ENCODE results near the gene LYPLAL1. TPM values are rescaled to one million over a fixed set of nuclear protein-coding genes. Genes with fewer than 3 reads are reported as not detected.

LYPLAL1 gene
- total and polyA plus RNA-seq, 2 of the 8 experiments (the other 6 are each of a cell fraction or from before 2014, with no cell fraction given) = 6.3 to 23.8 TPM

GRCh38 chr1:219223496-219223895, 49.8 kb downstream of the LYPLAL1 start:
- no peak overlapping the region for H2BK20ac ChIP-seq (ENCODE audit: low read length)
- no peaks in the 10 kb centered on the region for H4K20me1 ChIP-seq (replicated peaks in 1 of 2; ENCODE audit: control insufficient read depth in 1 of 2, insufficient read depth in 2 of 2, low read length in 2 of 2)
- no peaks in the 10 kb centered on the region for H3K23me2 ChIP-seq (ENCODE audit: low read depth, low read length)
- no peak overlapping the region for H2AFZ ChIP-seq (ENCODE audit: low read length)
- no peak overlapping the region for H3K14ac ChIP-seq (ENCODE audit: insufficient read length)
- H2BK5ac ChIP-seq (ENCODE audit: low read depth, low read length) = no peak overlapping the region
- DNase-seq (ENCODE audit: low read depth in 1 of 2, low spot score in 2 of 2) = no peak
- H3K79me2 ChIP-seq (ENCODE audit: control insufficient read depth in 1 of 2, insufficient read depth in 2 of 2, low read length in 2 of 2) = no peaks in the 10 kb centered on the region
- no peak overlapping the region for H3K4ac ChIP-seq (replicated peaks; ENCODE audit: insufficient read length, low read depth, low read length)
- POLR2A ChIA-PET (ENCODE audit: partially characterized antibody) = no interaction called here
- H3K27ac ChIP-seq (ENCODE audit: low read depth, low read length) = no peak overlapping the region
- H3K27me3 ChIP-seq (replicated peaks in 1 of 4; ENCODE audit: control insufficient read depth in 3 of 4, extremely low read depth in 1 of 4, insufficient read depth in 3 of 4, low read length in 3 of 4) = no peaks in the 10 kb centered on the region
- H2AK5ac ChIP-seq (ENCODE audit: low read depth, low read length) = no peak overlapping the region
- no peak overlapping the region for H3K18ac ChIP-seq (ENCODE audit: extremely low read depth, low read length)
- no peak overlapping the region for H3K56ac ChIP-seq (replicated peaks; ENCODE audit: insufficient read length, low read depth, low read length)
- FAIRE-seq = no peak
- no peak overlapping the region for H2BK12ac ChIP-seq (ENCODE audit: low read depth, low read length)
- H3K9me3 ChIP-seq (ENCODE audit: insufficient read depth in 2 of 2, low read depth in 1 of 2, low read length in 1 of 2) = no peaks in the 10 kb centered on the region
- no peak overlapping the region for H3K4me2 ChIP-seq (ENCODE audit: insufficient read depth in 1 of 2, low read depth in 2 of 2, low read length in 2 of 2)
- no peak overlapping the region for H4K5ac ChIP-seq (ENCODE audit: insufficient read length, low read depth, low read length)
- no peak overlapping the region for H3K23ac ChIP-seq (ENCODE audit: insufficient read length)
- CTCF ChIA-PET (ENCODE audit: partially characterized antibody) = interaction anchor here (1.4 kb wide), 1 partner anchor 20 kb away, joined by 4 read pairs; no protein-coding TSS in a partner anchor
- H2BK120ac ChIP-seq (replicated peaks; ENCODE audit: low read depth, low read length) = no peak overlapping the region
- no peak overlapping the region for H4K91ac ChIP-seq (replicated peaks; ENCODE audit: insufficient read length, low read length)
- H4K8ac ChIP-seq (ENCODE audit: extremely low read depth, insufficient read depth, low read length) = no peak overlapping the region
- H3K79me1 ChIP-seq (ENCODE audit: low read depth, low read length) = no peaks in the 10 kb centered on the region
- H3K4me1 ChIP-seq (replicated peaks in 1 of 4; ENCODE audit: control insufficient read depth in 3 of 4, insufficient read depth in 4 of 4, low read length in 3 of 4) = no peaks in the 10 kb centered on the region
- no peak overlapping the region for H3K9ac ChIP-seq (replicated peaks in 1 of 4; ENCODE audit: extremely low read depth in 1 of 4, low read depth in 3 of 4, low read length in 3 of 4)
- H3K36me3 ChIP-seq (ENCODE audit: control insufficient read depth in 2 of 4, insufficient read depth in 4 of 4, low read length in 3 of 4) = no peaks in the 10 kb centered on the region; a peak in 1 of 8 replicates
- H3K4me3 ChIP-seq (ENCODE audit: extremely low read depth in 1 of 4, insufficient read depth in 2 of 4, low read depth in 3 of 4, low read length in 4 of 4) = no peak overlapping the region
- H2BK15ac ChIP-seq (ENCODE audit: low read length) = no peak overlapping the region
- TF ChIP-seq SIN3A (conservative IDR thresholded peaks at IDR 0.05 in 1 of 2, IDR thresholded peaks at IDR 0.05 in 1 of 2; ENCODE audit: low read depth in 1 of 2, low read length in 2 of 2) (no peak), NRF1 (IDR thresholded peaks at IDR 0.05; ENCODE audit: low read depth, low read length) (no peak), POLR2AphosphoS5 (IDR thresholded peaks at IDR 0.05; ENCODE audit: low read depth, low read length) (no peak), RNF2 (IDR thresholded peaks at IDR 0.05; ENCODE audit: borderline replicate concordance, low read depth, low read length, missing control alignments, poor library complexity, severe bottlenecking) (no peak), SIRT6 (IDR thresholded peaks at IDR 0.05; ENCODE audit: low read length) (no peak), EGR1 (IDR thresholded peaks at IDR 0.05; ENCODE audit: borderline replicate concordance, low read depth, low read length) (no peak), RXRA (IDR thresholded peaks at IDR 0.05; ENCODE audit: insufficient read depth, low read depth, low read length) (no peak), RBBP5 (IDR thresholded peaks at IDR 0.05; ENCODE audit: borderline replicate concordance, low read depth, low read length) (no peak), CHD1 (IDR thresholded peaks at IDR 0.05; ENCODE audit: low read depth, low read length) (no peak), TBP (IDR thresholded peaks at IDR 0.05; ENCODE audit: low read depth, low read length) (no peak), BCL11A (IDR thresholded peaks at IDR 0.05; ENCODE audit: low read depth in 2 of 2, low read length in 2 of 2) (no peak), CHD2 (IDR thresholded peaks at IDR 0.05; ENCODE audit: low read length) (no peak), PHF8 (conservative IDR thresholded peaks at IDR 0.05; ENCODE audit: low read depth, low read length) (no peak)
- TF ChIP-seq, protein P1, sequence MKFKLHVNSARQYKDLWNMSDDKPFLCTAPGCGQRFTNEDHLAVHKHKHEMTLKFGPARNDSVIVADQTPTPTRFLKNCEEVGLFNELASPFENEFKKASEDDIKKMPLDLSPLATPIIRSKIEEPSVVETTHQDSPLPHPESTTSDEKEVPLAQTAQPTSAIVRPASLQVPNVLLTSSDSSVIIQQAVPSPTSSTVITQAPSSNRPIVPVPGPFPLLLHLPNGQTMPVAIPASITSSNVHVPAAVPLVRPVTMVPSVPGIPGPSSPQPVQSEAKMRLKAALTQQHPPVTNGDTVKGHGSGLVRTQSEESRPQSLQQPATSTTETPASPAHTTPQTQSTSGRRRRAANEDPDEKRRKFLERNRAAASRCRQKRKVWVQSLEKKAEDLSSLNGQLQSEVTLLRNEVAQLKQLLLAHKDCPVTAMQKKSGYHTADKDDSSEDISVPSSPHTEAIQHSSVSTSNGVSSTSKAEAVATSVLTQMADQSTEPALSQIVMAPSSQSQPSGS (IDR thresholded peaks at IDR 0.05; ENCODE audit: low read length) = no peak

Measured in H1 (cell line).